Liver (tissue), 3 donors: ENCODE measurements around the gene ADAMTS7.

ENCODE experiments used
- CTCF ChIP-seq: fragments of 150-350 bp; IDR thresholded peaks from 2 replicates; pipeline ENCODE4 v1.5.1; 2017; ENCODE audit warnings: improper control_type of control experiment, low read depth, low read length; ENCODE audit not compliant: missing input control
- EGR1 ChIP-seq, 2 donors: IDR thresholded peaks; 2 replicates each; pipeline ENCODE4 v1.6.1; 2016 to 2018; ENCODE audit warnings: antibody characterized with exemption in 2 of 2, low read depth in 2 of 2
- FOXA1 ChIP-seq: IDR thresholded peaks from 2 replicates; pipeline ENCODE4 v1.6.1; 2016; ENCODE audit warnings: antibody characterized with exemption
- GABPA ChIP-seq, 2 donors: IDR thresholded peaks in 1 of 2; conservative IDR thresholded peaks in 1 of 2; 2 replicates each; pipeline ENCODE4 v1.6.1; 2016; ENCODE audit warnings: antibody characterized with exemption in 2 of 2, mild to moderate bottlenecking in 1 of 2, moderate library complexity in 1 of 2
- HNF4G ChIP-seq: IDR thresholded peaks from 2 replicates; pipeline ENCODE4 v1.6.1; 2016; ENCODE audit warnings: antibody characterized with exemption
- JUND ChIP-seq, 2 donors: IDR thresholded peaks; 2 replicates each; pipeline ENCODE4 v1.6.1; 2016; ENCODE audit warnings: antibody characterized with exemption in 2 of 2
- MAX ChIP-seq: IDR thresholded peaks from 2 replicates; pipeline ENCODE4 v1.6.1; 2016; ENCODE audit warnings: antibody characterized with exemption
- NR2F2 ChIP-seq: IDR thresholded peaks from 2 replicates; pipeline ENCODE4 v1.6.1; 2016; ENCODE audit warnings: antibody characterized with exemption
- RAD21 ChIP-seq, 2 donors: IDR thresholded peaks; 2 replicates each; pipeline ENCODE4 v1.6.1; 2016; ENCODE audit warnings: antibody characterized with exemption in 2 of 2, mild to moderate bottlenecking in 2 of 2
- REST ChIP-seq: IDR thresholded peaks from 2 replicates; pipeline ENCODE4 v1.6.1; 2016; ENCODE audit warnings: antibody characterized with exemption, mild to moderate bottlenecking
- SP1 ChIP-seq: IDR thresholded peaks from 2 replicates; pipeline ENCODE4 v1.6.1; 2018; ENCODE audit warnings: antibody characterized with exemption, mild to moderate bottlenecking
- TAF1 ChIP-seq: conservative IDR thresholded peaks from 2 replicates; pipeline ENCODE4 v1.6.1; 2016; ENCODE audit warnings: antibody characterized with exemption, mild to moderate bottlenecking
- donor health status: healthy.
- donor health status: healthy.

GRCh38 chr15:78838489-78838888 is 27.2 kb upstream of the ADAMTS7 start:
- no peak for TF ChIP-seq MAX
- no peak for TF ChIP-seq TAF1
- no peak for TF ChIP-seq CTCF
- no peak for TF ChIP-seq GABPA (IDR thresholded peaks at IDR 0.05 in 1 of 2, conservative IDR thresholded peaks at IDR 0.05 in 1 of 2)
- no peak for TF ChIP-seq REST
- TF ChIP-seq RAD21 (IDR thresholded peaks at IDR 0.05), result no peak
- TF ChIP-seq FOXA1, result no peak
- no peak for TF ChIP-seq JUND (IDR thresholded peaks at IDR 0.05)
- no peak for TF ChIP-seq HNF4G
- TF ChIP-seq EGR1 (IDR thresholded peaks at IDR 0.05; ENCODE audit: low read depth in 2 of 2), result no peak
- TF ChIP-seq NR2F2, result no peak
- no peak for TF ChIP-seq SP1
